HG03135 (cell line): ENCODE measurements around the gene STEAP4.
A peak's percentile ranks its signal among the peaks of the same experiment; 100 is the strongest.

Experiments used
- ATAC-seq: cut with Tn5 transposase; IDR thresholded peaks from one replicate; pipeline ENCODE4 v1.9.1; 2021; ENCODE audit warnings: mild to moderate bottlenecking, moderate library complexity; ENCODE audit not compliant: unreplicated experiment

STEAP4 gene

GRCh38 chr7:88306590-88307048 is at the start of gene STEAP4:
STEAP4 (minus strand) TSS chr7:88306894; CDS start chr7:88284269, 22,625 bp downstream.
- ATAC-seq, result no peak

DNA sequence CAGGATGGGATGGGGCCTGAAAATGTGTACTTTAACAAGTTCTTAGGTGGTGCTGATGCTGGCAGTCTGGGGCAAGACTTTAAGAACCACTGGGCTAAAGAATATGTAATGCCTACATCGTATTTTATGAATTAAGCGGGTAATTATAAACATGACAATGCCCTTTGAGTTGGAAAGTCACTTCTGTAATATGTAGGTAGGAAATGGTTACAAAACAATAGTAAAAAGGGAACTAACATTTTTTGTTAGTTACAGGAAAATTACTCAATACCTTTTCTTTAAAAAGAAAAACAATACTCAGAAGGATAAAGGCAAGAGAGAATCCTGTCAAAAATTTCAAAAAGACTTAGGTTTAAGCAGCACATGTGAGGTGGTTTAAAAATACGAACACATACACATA is 48.3 kb upstream of the STEAP4 start:
- ATAC-seq, result no peak

DNA sequence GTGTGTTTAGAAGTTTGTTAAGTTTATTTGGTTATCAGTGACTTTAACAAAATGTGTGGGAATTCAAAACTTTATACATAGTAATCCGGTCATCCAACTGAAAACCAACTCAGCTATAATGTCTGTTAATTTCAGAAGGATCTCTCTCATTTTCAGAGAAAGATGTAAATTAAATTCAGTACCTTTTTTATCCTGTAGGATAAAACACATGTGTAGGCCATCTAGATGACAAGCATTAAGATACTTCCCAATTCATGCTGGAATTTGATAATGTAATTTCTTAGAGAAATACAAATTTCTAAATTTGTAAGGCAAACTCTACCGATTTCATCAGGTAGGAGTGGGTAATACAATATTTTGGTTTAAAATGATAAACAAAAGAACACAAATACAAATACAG is 43.4 kb upstream of the STEAP4 start:
- ATAC-seq, result no peak

GRCh38 chr7:88347517-88347916 is 40.8 kb upstream of the STEAP4 start:
- no peak for ATAC-seq

DNA sequence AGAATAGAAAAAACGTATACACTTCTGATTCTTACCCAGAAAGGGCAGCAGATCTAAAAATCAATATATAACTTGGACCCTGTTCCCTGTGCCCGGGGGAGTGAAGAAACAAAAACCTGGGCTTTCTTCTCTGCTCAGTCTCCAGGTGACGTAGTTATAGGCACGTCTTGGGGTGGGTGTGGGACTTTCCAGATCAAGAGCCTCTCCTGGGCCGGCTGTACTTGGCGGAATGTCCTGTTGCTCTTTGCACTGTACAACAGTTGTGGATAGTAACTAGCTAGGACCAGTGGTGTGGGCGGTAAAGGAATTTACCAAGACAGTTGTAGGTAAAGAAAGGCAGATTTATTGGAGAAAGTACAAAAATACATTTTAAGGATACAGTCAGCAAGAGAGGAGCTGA is 40.4 kb upstream of the STEAP4 start:
- ATAC-seq, result no peak

DNA sequence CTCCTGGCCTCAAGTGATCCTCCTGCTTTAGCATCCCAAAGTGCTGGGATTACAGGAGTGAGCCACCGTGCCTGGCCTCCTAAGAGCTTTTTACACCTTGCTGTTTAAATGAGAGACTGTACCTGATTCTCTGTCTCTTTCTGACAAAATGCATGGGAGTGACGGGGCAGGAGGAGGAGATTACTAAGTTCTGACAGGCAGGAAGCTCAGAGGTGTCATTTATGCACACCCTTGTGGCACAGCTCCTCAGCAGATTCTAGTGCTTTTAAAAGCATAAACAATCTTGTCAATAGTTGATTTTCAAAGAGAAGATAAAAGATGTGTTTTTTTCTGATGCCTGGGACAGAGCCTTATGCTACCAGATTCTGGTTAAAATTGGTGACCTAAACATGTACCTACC is 39.7 kb upstream of the STEAP4 start:
- ATAC-seq, result no peak

DNA sequence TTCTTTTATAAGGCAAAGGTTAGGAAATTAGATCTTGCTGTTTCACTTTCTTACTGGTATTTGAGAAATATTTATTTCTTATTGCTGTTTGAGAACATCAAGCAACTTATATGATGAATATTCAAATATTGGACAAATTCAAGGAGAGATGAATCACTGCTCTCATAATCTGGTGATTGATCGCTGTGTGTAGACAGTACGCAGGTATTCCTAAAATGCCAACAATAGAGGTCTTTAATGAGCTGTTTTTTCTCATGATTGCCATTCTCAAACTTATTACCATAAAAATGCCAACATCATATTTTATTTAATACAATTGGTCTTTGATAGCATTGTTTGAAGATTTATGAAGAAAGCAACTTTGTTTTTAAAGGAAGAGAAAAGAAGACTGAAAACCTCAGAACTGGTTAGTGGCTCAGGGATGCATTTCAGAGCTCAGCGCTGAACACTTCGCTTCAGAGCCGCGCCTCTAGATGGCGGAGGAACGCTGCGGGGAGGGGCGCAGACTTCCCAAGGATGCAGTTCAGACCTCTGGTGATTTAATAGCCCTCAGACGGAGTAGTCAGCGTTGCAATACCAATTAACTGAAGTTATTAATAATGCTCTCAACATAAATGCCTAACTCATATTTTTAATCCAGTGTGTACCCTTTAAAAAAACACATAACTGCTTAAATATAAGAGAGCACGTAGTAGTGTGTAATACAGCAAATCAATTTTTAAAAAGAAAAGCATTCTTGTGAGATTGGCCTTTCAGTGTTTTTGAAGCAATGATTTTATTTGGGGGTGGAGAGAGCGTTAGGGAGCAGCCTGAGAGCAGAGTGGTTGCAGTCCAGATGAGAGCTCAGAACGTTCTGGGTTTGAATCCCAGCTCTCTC is 38.5 kb upstream of the STEAP4 start:
- ATAC-seq, result peak; percentile 60

DNA sequence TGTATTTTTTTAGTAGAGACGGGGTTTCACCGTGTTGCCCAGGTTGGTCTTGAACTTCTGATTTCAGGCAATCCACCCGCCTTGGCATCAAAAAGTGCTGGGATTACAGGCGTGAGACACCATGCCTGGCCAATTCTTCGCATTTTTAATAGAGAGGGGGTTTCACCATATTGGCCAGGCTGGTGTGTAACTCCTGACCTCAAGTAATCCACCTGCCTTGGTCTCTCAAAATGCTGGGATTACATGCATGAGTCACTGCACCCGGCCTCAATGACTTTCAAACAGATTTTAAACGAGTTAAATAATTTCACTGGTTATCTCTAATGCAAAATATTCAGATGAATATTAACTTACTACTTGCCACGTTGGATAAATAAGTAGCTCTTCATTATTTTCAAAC is 37.6 kb upstream of the STEAP4 start:
- no peak for ATAC-seq

GRCh38 chr7:88339195-88339922 is 32.7 kb upstream of the STEAP4 start:
- no peak for ATAC-seq

DNA sequence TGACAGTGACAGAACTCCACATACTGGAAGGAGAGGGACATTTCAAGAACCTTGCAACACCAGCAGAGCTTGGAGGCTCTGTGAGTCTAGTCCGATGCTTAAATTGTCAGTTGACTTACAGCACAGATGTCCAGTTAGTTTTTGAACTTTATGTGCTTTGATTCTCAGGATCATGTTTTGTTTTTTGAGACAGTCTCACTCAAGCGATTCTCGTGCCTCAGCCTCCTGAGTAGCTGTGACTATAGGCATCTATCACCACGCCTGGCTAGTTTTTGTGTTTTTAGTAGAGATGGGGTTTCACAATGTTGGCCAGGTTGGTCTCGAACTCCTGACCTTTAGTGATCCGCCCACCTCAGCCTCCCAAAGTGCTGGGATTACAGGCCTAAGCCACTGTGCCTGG is 31.8 kb upstream of the STEAP4 start:
- ATAC-seq, result no peak

DNA sequence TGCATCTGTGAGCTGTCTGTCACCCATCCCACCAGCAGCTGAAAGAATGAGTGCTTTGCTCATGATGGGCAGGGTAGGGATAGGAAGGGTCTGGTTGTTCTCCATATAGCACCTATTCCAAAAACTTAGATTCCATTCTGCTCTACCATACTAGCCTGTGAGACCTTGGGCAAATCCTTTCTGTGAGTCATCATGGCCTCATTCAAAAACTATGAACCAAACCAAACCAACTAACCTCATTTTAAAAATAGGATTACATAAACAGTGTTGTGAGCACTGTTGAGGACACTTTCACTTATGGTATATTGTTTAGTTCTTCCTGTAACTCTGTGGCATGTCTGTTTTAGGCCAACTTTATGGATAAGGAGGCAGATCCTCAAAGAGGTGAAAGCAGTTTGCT is 30.9 kb upstream of the STEAP4 start:
- ATAC-seq, result no peak

GRCh38 chr7:88331322-88331721 is 24.6 kb upstream of the STEAP4 start:
- ATAC-seq, result no peak

DNA sequence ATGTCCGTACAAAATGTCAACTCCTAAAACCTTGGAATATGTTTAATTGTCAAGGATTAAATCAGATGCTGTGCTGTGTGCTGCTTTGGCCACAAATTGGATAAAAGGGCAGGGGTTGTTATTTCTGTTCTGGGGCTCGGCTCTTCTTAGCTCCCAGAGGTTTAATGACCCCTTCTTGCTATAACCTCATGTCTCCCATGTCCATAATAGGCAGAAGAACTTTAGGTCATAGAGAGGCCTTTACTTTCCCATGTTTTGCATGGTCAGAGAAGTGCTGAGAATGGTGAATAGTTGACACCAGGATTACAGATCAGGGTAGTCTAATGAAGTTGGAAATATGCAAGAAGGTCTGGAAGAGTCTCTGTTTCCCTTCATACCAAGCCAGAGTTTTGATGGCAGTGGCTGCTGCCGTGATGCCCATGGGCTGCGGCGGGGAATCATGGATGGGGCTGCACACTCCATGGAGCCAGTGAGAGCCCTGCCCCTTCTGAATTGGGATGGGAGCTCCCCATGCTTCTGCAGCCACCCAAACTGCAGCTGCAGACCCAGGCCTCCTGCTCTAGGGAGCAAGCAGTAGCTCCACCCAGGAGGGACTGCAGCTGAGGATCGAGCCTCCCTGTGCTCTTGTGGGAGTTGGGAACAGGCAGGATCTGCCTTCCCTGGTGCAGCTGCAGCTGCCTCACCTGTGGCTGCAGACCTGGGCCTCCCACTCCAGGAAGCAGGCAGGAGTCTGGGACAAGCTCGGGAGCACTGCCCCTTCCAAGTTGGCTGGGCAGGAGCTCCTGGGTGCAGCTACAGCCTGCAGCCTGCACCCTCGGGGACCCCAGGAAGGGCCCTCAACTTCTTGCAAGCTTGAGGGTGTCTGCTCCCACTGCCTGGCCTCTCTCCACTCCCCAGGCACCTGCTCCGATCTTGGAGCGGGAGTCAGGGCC is 23.1 kb upstream of the STEAP4 start:
- ATAC-seq, result no peak

GRCh38 chr7:88328787-88329186 is 22.1 kb upstream of the STEAP4 start:
- ATAC-seq, result no peak

GRCh38 chr7:88324699-88325098 is 18.0 kb upstream of the STEAP4 start:
- ATAC-seq, result no peak

DNA sequence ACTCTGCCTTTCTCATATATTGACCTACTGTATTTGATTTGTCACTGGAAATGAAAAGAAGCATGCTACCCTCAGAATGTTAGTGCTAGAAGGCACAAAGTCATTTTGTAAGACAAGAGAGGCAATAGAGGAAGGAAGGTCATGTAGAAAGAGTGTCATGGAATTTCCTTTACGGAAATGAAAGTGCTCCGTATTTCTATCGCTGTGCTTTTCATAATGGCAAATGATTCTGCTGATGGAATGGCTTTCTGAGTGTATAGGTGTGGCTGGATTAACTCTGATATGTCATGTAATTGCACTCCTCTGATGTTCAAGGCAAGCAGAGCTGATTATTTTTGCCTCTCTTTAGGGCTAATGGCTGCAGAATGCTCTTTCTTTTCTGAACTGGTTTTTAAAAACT is 15.5 kb upstream of the STEAP4 start:
- peak; percentile 39 for ATAC-seq

DNA sequence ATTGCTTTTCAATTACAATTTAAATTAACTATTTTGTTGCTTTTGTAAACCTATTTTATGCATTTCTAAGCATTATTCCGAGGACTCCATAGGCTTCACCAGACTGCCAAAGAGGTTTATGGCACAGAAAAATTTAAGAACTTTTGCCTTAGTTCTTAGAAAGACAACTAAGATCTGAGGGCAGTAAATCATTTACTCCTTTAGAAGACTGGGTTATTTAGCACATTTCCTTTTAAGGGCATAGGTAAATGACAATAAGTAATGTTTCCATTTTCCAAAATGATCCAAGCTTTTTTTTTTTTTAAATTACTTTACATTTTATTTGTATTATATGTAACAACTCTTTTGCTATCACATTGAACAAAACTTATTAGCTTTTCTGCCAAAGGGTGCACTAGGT is 15.0 kb upstream of the STEAP4 start:
- peak; percentile 34 for ATAC-seq

DNA sequence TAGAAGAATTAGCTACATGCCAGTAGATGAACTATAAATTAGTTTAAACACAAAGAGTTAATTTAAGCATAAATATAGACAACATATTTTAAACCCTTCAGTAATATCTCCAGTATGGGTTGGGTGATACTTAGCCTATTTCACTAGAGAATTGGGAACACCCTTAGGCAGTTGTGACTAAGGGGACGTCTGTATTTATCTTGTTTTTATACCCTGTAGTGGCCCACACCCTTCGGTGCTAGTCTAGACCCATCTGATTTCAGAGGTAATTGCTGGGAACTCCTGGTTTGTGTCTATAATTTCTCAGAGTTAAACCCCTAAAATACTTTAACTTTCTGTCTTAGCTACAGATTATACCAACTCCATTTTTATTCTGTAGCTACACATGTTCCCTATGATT is 11.5 kb upstream of the STEAP4 start:
- ATAC-seq, result no peak

DNA sequence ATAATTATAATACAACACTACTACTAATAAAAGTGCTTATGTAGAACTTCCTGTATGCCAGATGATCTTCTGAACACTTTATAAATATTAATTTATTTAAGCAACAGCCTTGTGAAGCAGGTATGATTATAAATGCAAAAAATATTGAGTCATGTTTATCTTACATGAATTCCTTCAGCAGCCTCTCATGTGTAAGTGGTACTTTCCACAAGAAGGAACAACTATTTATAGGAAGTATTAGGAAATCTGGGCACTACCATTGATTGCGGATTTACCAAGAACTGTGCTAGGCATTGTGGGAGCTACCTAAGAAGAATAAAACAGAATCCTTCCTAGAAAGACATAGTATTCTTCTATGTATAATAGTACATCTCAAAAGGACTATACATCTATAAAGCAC is 10.7 kb upstream of the STEAP4 start:
- ATAC-seq, result no peak

DNA sequence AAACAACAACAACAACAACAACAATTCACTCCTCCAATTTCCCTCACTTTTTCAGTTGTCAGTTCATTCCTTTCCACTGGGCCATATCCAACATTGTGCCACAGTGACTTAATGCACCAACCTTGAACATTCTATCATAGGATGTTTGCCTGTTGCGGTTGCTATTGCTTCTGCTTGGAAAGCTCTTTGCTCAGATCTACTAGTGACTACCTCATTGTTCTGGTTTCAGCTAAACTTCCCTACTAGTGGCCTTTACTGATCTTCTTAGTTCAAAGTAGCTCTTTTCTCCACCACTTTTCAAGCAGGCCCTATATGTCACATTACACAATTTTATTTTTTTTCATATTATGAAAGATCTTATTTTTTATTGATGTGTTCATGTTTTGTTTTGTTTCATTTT is 9.8 kb upstream of the STEAP4 start:
- ATAC-seq, result no peak

- no peak for ATAC-seq
Observed at GRCh38 chr7:88315522-88315921, 8.8 kb upstream of the STEAP4 start.
